T-helper 17 cell (primary cell): ENCODE measurements around the gene SPCS1. TPM values are rescaled to one million over a fixed set of nuclear protein-coding genes. Genes with fewer than 3 reads are reported as not detected.
A peak's percentile ranks its signal among the peaks of the same experiment; 100 is the strongest.

ENCODE experiments used
- ATAC-seq: fragments of 150-1000 bp; cut with Tn5 transposase; 2 replicates; pipeline ENCODE4 v1.10.0; 2021; ENCODE audit warnings: mild to moderate bottlenecking, moderate library complexity
- DNase-seq, 3 donors: peaks; one replicate each; pipeline versions ENCODE4 v3.0.0 to v3.0.0-alpha.2; 2020 to 2021
- H3K9me3 ChIP-seq: one replicate; pipeline ENCODE4 v1.7.0; 2013; ENCODE audit warnings: low read length, mild to moderate bottlenecking; ENCODE audit not compliant: control insufficient read depth, poor library complexity, severe bottlenecking
- H3K27ac Mint-ChIP-seq: one replicate; pipeline ENCODE4 v1.8.0; 2022; ENCODE audit warnings: mild to moderate bottlenecking, moderate library complexity, mixed read lengths
- H3K27me3 Mint-ChIP-seq: one replicate; pipeline ENCODE4 v1.8.0; 2022; ENCODE audit warnings: mixed read lengths
- H3K36me3 Mint-ChIP-seq: one replicate; pipeline ENCODE4 v1.8.0; 2022; ENCODE audit warnings: low read depth, mixed read lengths
- H3K4me1 Mint-ChIP-seq: one replicate; pipeline ENCODE4 v1.8.0; 2022; ENCODE audit warnings: mild to moderate bottlenecking, mixed read lengths
- H3K4me3 Mint-ChIP-seq: one replicate; pipeline ENCODE4 v1.8.0; 2022; ENCODE audit warnings: mild to moderate bottlenecking, moderate library complexity, mixed read lengths
- total RNA-seq, 4 donors: library from RNA in 2 of 4; stranded (reverse) in 2 of 4; gene quantifications; one replicate each; pipeline ENCODE4 v1.2.3 and lab custom pipeline; 2022 to 2026

The SPCS1 gene
- total RNA-seq, 2 donors from 2014 or later = 62.6 to 63.7 TPM

GRCh38 chr3:52704611-52705437 lies 1.1 kb upstream of the SPCS1 start:
- Mint-ChIP-seq H3K4me3 (peak overlapping the region; percentile 94), H3K27ac (peak overlapping the region; percentile 98), H3K36me3 (no peaks in the 10 kb centered on the region), H3K4me1 (peaks cover 14% of the 10 kb centered on the region), H3K27me3 (no peaks in the 10 kb centered on the region)
- no peak for DNase-seq
- ATAC-seq = no peak
- no peaks in the 10 kb centered on the region for H3K9me3 ChIP-seq

GRCh38 chr3:52705438-52705687 lies 543 bp upstream of the SPCS1 start:
- H3K27me3 Mint-ChIP-seq = no peaks in the 10 kb centered on the region

GRCh38 chr3:52707585-52707984 lies 1.7 kb downstream of the SPCS1 start:
- no peaks in the 10 kb centered on the region for H3K27me3 Mint-ChIP-seq
- DNase-seq (no peak), ATAC-seq (no peak)
- H3K9me3 ChIP-seq = no peaks in the 10 kb centered on the region
- no peaks in the 10 kb centered on the region for H3K36me3 Mint-ChIP-seq
- peaks cover 12% of the 10 kb centered on the region for H3K4me1 Mint-ChIP-seq
- peak overlapping the region; percentile 72 for H3K4me3 Mint-ChIP-seq
- peak overlapping the region; percentile 98 for H3K27ac Mint-ChIP-seq

More at GRCh38 chr3:52705438-52705687, 543 bp upstream of the SPCS1 start:
- Mint-ChIP-seq H3K4me1 (peaks cover 14% of the 10 kb centered on the region), H3K4me3 (peak overlapping the region; percentile 94), H3K36me3 (no peaks in the 10 kb centered on the region), H3K27ac (peak overlapping the region; percentile 98)
- H3K9me3 ChIP-seq = no peaks in the 10 kb centered on the region
- ATAC-seq (no peak), DNase-seq (no peak)

- Mint-ChIP-seq H3K4me1 (no peaks in the 10 kb centered on the region), H3K27ac (no peak overlapping the region), H3K27me3 (no peaks in the 10 kb centered on the region), H3K36me3 (no peaks in the 10 kb centered on the region), H3K4me3 (no peak overlapping the region)
- ATAC-seq (no peak), DNase-seq (no peak)
- no peaks in the 10 kb centered on the region for H3K9me3 ChIP-seq
Observed at GRCh38 chr3:52710512-52710911, 4.6 kb downstream of the SPCS1 start.

GRCh38 chr3:52712291-52713212 lies 6.6 kb downstream of the SPCS1 start:
- no peak overlapping the region for H3K27ac Mint-ChIP-seq
- H3K9me3 ChIP-seq = no peaks in the 10 kb centered on the region
- peaks cover 4% of the 10 kb centered on the region for H3K4me1 Mint-ChIP-seq
- no peaks in the 10 kb centered on the region for H3K27me3 Mint-ChIP-seq
- H3K36me3 Mint-ChIP-seq = no peaks in the 10 kb centered on the region
- DNase-seq (no peak), ATAC-seq (no peak)
- H3K4me3 Mint-ChIP-seq = no peak overlapping the region

DNA sequence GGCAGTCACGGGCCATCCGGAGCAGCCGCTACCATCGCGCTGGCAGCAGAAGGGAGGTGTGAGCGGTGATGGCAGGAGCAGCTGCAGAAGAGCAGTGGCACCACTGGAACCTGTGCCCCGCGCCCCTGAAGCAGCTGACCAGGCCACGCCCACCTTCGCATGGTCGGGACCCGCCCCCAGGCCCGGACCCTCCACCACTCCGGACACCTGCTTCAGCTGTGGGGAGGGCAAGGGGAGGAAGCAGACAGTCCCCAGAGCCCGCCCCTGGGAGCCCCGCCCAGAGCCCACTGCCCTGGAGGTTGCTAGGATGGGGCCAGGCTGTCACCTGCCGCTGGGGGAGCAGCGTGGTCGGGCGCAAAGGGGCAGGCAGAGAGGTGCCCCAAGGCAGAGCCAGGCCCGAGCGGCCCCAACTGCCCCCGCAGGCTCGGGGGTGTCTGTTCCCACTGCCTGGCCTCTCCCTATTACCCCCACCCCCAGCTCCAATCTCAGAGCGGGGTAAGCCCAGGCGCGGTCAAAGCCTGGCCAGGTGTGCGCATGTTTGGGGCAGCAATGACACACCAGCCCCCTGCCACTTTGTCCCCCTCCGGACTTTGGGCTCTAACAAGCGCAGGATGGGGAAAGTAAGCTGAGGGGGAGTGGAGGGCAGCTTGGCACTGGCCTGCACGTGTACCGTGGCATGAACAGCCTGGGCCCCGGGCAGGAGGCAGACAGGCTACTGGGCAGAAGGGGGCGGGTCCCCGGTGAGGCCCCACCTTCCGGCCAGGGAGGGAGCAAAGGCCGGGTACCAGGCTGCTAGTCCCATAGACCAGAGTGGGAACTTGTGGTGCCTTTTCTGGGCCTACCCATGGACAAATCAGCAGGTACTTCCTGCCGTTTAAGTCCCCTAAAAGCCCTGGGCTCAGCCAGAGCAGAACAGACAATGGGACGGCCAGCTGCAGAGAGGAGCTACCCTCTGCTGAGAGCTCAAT lies 8.7 kb downstream of the SPCS1 start:
- no peaks in the 10 kb centered on the region for H3K36me3 Mint-ChIP-seq
- DNase-seq = no peak
- ATAC-seq = no peak
- no peak overlapping the region for H3K4me3 Mint-ChIP-seq
- H3K27ac Mint-ChIP-seq = no peak overlapping the region
- H3K4me1 Mint-ChIP-seq = peaks cover 4% of the 10 kb centered on the region
- no peaks in the 10 kb centered on the region for H3K27me3 Mint-ChIP-seq
- H3K9me3 ChIP-seq = no peaks in the 10 kb centered on the region

- Mint-ChIP-seq H3K4me3 (no peak overlapping the region), H3K27me3 (no peaks in the 10 kb centered on the region), H3K36me3 (no peaks in the 10 kb centered on the region), H3K27ac (no peak overlapping the region), H3K4me1 (peaks cover 12% of the 10 kb centered on the region)
- DNase-seq = no peak
- no peak for ATAC-seq
- H3K9me3 ChIP-seq = no peaks in the 10 kb centered on the region
Observed at GRCh38 chr3:52715714-52716305, 9.9 kb downstream of the SPCS1 start.

DNA sequence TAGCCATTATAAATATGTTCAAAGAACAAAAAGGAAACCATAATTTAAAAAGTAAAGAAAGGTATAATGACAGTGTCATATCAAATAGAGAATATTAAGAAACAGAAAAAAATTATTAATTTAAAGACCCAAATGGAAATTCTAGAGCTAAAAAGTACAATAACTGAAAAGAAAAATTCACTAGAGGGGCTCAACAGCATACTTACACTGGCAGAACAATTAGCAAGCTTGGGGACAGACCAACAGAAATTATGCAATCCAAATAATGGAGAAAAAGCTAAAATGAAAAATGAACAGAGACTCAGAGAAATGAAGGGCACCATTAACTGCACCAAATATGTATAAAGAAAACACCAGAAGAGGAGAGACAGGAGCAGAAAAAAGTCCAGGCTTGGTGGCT lies 13.7 kb downstream of the SPCS1 start:
- Mint-ChIP-seq H3K27me3 (no peaks in the 10 kb centered on the region), H3K4me3 (peak overlapping the region; percentile 4), H3K36me3 (no peaks in the 10 kb centered on the region), H3K4me1 (peaks cover 14% of the 10 kb centered on the region), H3K27ac (peak overlapping the region; percentile 19)
- no peak for ATAC-seq
- no peaks in the 10 kb centered on the region for H3K9me3 ChIP-seq
- no peak for DNase-seq

GRCh38 chr3:52721002-52721729 lies 15.3 kb downstream of the SPCS1 start:
- ATAC-seq (peak; percentile 72), DNase-seq (no peak)
- Mint-ChIP-seq H3K36me3 (peaks cover 2% of the 10 kb centered on the region), H3K4me3 (no peak overlapping the region), H3K4me1 (peaks cover 14% of the 10 kb centered on the region), H3K27ac (peak overlapping the region; percentile 19), H3K27me3 (no peaks in the 10 kb centered on the region)
- no peaks in the 10 kb centered on the region for H3K9me3 ChIP-seq

DNA sequence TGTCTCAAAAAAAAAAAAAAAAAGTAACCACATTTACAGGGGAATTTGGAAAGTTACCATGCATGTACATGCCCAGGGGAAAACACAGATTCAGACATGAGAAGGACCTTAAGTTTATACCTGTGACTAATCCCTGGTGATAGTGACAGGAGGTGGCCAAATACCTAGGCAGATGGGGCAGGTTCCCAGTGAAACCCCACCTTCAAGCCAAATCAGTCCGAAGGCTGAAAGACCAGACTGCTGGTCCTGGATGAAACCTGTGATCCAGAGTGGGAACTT lies 15.8 kb downstream of the SPCS1 start:
- peaks cover 2% of the 10 kb centered on the region for H3K36me3 Mint-ChIP-seq
- H3K4me3 Mint-ChIP-seq = no peak overlapping the region
- H3K27me3 Mint-ChIP-seq = no peaks in the 10 kb centered on the region

GRCh38 chr3:52722491-52722890 lies 16.6 kb downstream of the SPCS1 start:
- H3K4me1 Mint-ChIP-seq = peaks cover 10% of the 10 kb centered on the region
- ATAC-seq (no peak), DNase-seq (no peak)
- no peak overlapping the region for H3K4me3 Mint-ChIP-seq
- H3K27ac Mint-ChIP-seq = no peak overlapping the region
- peaks cover 2% of the 10 kb centered on the region for H3K36me3 Mint-ChIP-seq
- no peaks in the 10 kb centered on the region for H3K27me3 Mint-ChIP-seq
- no peaks in the 10 kb centered on the region for H3K9me3 ChIP-seq

More for the DNA sequence above, 15.8 kb downstream of the SPCS1 start:
- Mint-ChIP-seq H3K4me1 (peaks cover 10% of the 10 kb centered on the region), H3K27ac (no peak overlapping the region)
- no peaks in the 10 kb centered on the region for H3K9me3 ChIP-seq
- no peak for ATAC-seq
- no peak for DNase-seq

DNA sequence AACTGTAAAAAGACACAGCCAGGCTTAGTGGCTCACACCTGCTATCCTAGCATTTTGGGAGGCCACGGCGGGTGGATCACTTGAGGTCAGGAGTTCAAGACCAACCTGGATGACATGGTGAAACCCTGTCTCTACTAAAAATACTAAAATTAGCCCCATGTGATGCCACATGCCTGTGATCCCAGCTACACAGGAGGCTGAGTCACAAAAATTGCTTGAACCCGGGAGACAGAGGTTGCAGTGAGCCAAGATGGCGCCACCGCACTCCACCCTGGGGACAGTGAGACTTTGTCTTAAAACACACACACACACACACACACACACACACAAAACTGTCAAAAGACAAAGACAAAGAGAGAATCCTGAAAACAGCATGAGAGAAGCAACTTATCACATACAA lies 18.0 kb downstream of the SPCS1 start:
- Mint-ChIP-seq H3K27ac (no peak overlapping the region), H3K4me3 (no peak overlapping the region)

More for the DNA sequence above, 18.0 kb downstream of the SPCS1 start:
- Mint-ChIP-seq H3K27me3 (no peaks in the 10 kb centered on the region), H3K4me1 (peaks cover 10% of the 10 kb centered on the region), H3K36me3 (peaks cover 2% of the 10 kb centered on the region)
- H3K9me3 ChIP-seq = no peaks in the 10 kb centered on the region
- DNase-seq (no peak), ATAC-seq (no peak)
